ENCODE measurements around the gene MAST4. TPM values are rescaled to one million over a fixed set of nuclear protein-coding genes. Genes with fewer than 3 reads are reported as not detected.

MAST4 gene
- total and polyA plus RNA-seq, 2 of the 13 experiments (the other 11 are each of a cell fraction or from before 2014, with no cell fraction given): 3.4 to 3.7 TPM

DNA sequence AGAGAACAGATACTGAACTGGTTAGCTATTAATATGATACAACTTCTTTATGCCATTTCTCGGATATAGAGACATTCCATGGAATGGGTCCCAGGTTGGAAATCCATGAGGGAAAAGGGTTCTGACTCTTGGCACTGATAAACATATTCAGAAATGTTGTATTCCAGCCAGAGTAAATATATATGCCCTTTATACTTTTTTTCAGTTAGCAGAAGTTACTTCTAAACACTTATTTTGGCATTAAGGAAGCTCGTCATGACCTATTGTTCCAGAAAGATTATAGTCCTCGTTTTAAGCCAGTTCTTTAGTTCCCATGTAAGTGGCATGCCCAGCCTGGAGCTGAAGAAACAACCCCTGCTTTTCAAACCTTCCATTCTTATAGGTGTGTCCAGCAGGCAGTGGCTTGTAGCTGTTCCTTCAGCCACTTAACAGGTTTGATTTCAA, 418.8 kb downstream of the MAST4 start:
- Histone ChIP-seq H3K4me3 (replicated peaks in 1 of 3; ENCODE audit: insufficient read depth in 1 of 3, low read depth in 2 of 3, low read length in 3 of 3) (no peak overlapping the region), H3K27me3 (ENCODE audit: control insufficient read depth in 1 of 2, insufficient read depth in 2 of 2, low read length in 2 of 2) (no peaks in the 10 kb centered on the region), H3K79me2 (ENCODE audit: insufficient read depth, low read length) (peaks cover 3% of the 10 kb centered on the region), H3K4me2 (ENCODE audit: low read depth, low read length) (no peak overlapping the region), H3K36me3 (replicated peaks in 1 of 2; ENCODE audit: control insufficient read depth in 1 of 2, insufficient read depth in 2 of 2, low read length in 2 of 2) (no peaks in the 10 kb centered on the region), H3K4me1 (ENCODE audit: insufficient read depth, low read length) (peaks cover 26% of the 10 kb centered on the region), H3K27ac (ENCODE audit: extremely low read length, insufficient read depth, low read length) (no peak overlapping the region), H2AFZ (ENCODE audit: low read length) (no peak overlapping the region), H4K20me1 (ENCODE audit: insufficient read depth, low read length) (no peaks in the 10 kb centered on the region), H3K9me3 (ENCODE audit: low read length) (no peaks in the 10 kb centered on the region), H3K9ac (ENCODE audit: insufficient read depth, low read depth, low read length) (no peak overlapping the region)
- intact Hi-C loops (cut with micrococcal nuclease; ENCODE audit: unreplicated experiment): no loop called here
- FAIRE-seq (no peak), DNase-seq (ENCODE audit: low spot score) (no peak), ATAC-seq (no peak)
- BruUV-seq (replicated peaks): no TSS peak
- in situ Hi-C loops (cut with HindIII; ENCODE audit: extremely low pct_ligation_motif_present, low pct_unique_long_range_greater_than_20kb): no loop called here
- ChIA-PET CTCF (ENCODE audit: low intra/inter-chr PET ratio, low total read pairs) (no interaction called here), POLR2A (interaction anchor here (2.9 kb wide), 1 partner anchor 10 kb away, joined by 7 read pairs; no protein-coding TSS in a partner anchor)
- WGBS (ENCODE audit: low lambda C conversion rate): 84% methylated on average over 3 of the region's 3 CpGs
- TF ChIP-seq ZNF577 (CRISPR knock-in tag; IDR thresholded peaks at IDR 0.05; ENCODE audit: borderline replicate concordance, low read depth) (no peak), CBX1 (IDR thresholded peaks at IDR 0.05; ENCODE audit: low read depth) (no peak), KLF6 (CRISPR knock-in tag; IDR thresholded peaks at IDR 0.05) (no peak), SOX6 (IDR thresholded peaks at IDR 0.05) (no peak), SOX6 (CRISPR knock-in tag; IDR thresholded peaks at IDR 0.05) (no peak), ZNF17 (CRISPR knock-in tag; IDR thresholded peaks at IDR 0.05) (no peak), ZNF180 (CRISPR knock-in tag; IDR thresholded peaks at IDR 0.05; ENCODE audit: borderline replicate concordance, low read depth) (no peak), ZNF557 (CRISPR knock-in tag; IDR thresholded peaks at IDR 0.05) (no peak), ZSCAN30 (CRISPR knock-in tag; IDR thresholded peaks at IDR 0.05) (no peak), MATR3 (CRISPR knock-in tag; IDR thresholded peaks at IDR 0.05) (no peak), RBM39 (IDR thresholded peaks at IDR 0.05; ENCODE audit: low read depth, low read length, poor library complexity, severe bottlenecking) (no peak), CREB1 (IDR thresholded peaks at IDR 0.05) (no peak), CREB1 (CRISPR knock-in tag; IDR thresholded peaks at IDR 0.05) (no peak), ZNF468 (CRISPR knock-in tag; IDR thresholded peaks at IDR 0.05) (no peak), ZNF33A (CRISPR knock-in tag; IDR thresholded peaks at IDR 0.05; ENCODE audit: borderline replicate concordance) (no peak), SAP130 (CRISPR knock-in tag; IDR thresholded peaks at IDR 0.05; ENCODE audit: low read depth) (no peak), ZNF3 (CRISPR knock-in tag; IDR thresholded peaks at IDR 0.05) (no peak)
- TF ChIP-seq, protein P1, sequence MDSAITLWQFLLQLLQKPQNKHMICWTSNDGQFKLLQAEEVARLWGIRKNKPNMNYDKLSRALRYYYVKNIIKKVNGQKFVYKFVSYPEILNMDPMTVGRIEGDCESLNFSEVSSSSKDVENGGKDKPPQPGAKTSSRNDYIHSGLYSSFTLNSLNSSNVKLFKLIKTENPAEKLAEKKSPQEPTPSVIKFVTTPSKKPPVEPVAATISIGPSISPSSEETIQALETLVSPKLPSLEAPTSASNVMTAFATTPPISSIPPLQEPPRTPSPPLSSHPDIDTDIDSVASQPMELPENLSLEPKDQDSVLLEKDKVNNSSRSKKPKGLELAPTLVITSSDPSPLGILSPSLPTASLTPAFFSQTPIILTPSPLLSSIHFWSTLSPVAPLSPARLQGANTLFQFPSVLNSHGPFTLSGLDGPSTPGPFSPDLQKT (CRISPR knock-in tag; IDR thresholded peaks at IDR 0.05; ENCODE audit: borderline replicate concordance): no peak
- TF ChIP-seq, protein P2, sequence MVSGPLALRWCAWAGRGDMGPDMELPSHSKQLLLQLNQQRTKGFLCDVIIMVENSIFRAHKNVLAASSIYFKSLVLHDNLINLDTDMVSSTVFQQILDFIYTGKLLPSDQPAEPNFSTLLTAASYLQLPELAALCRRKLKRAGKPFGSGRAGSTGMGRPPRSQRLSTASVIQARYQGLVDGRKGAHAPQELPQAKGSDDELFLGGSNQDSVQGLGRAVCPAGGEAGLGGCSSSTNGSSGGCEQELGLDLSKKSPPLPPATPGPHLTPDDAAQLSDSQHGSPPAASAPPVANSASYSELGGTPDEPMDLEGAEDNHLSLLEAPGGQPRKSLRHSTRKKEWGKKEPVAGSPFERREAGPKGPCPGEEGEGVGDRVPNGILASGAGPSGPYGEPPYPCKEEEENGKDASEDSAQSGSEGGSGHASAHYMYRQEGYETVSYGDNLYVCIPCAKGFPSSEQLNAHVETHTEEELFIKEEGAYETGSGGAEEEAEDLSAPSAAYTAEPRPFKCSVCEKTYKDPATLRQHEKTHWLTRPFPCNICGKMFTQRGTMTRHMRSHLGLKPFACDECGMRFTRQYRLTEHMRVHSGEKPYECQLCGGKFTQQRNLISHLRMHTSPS (CRISPR knock-in tag; IDR thresholded peaks at IDR 0.05; ENCODE audit: low read depth): no peak
- TF ChIP-seq, protein P3, sequence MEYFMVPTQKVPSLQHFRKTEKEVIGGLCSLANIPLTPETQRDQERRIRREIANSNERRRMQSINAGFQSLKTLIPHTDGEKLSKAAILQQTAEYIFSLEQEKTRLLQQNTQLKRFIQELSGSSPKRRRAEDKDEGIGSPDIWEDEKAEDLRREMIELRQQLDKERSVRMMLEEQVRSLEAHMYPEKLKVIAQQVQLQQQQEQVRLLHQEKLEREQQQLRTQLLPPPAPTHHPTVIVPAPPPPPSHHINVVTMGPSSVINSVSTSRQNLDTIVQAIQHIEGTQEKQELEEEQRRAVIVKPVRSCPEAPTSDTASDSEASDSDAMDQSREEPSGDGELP (IDR thresholded peaks at IDR 0.05; ENCODE audit: borderline replicate concordance, low read depth): no peak

All from HepG2 (cell line).